GM12873 (cell line): ENCODE measurements around the gene TMEM72.

Source experiments
- CTCF ChIP-seq: IDR thresholded peaks from 2 replicates; pipeline ENCODE4 v1.5.1; 2012; ENCODE audit warnings: low read depth, mild to moderate bottlenecking, moderate library complexity, low read length, control low read depth; ENCODE audit not compliant: insufficient read depth; ENCODE audit errors: missing control alignments

TMEM72 gene

GRCh38 chr10:44931621-44932516, 20.7 kb downstream of the TMEM72 start:
- no peak for TF ChIP-seq CTCF

GRCh38 chr10:44932517-44933450, 21.6 kb downstream of the TMEM72 start:
- TF ChIP-seq CTCF: peak; percentile 99

GRCh38 chr10:44933451-44934321, 22.5 kb downstream of the TMEM72 start:
- no peak for TF ChIP-seq CTCF

- TF ChIP-seq CTCF: no peak
These were observed 23.5 kb downstream of the TMEM72 start for GRCh38 chr10:44934416-44935200.

GRCh38 chr10:44935201-44935965, 24.2 kb downstream of the TMEM72 start:
- TF ChIP-seq CTCF: no peak

GRCh38 chr10:44935966-44936295, 24.8 kb downstream of the TMEM72 start:
- no peak for TF ChIP-seq CTCF
